GM20431 (cell line): ENCODE data around the gene PPT1.

Source experiments
- in situ Hi-C: fragments of 300-500 bp; cut with MseI, MboI; formaldehyde crosslinking; loops from one replicate; pipeline ENCODE4 v1.15.0; 2020; ENCODE audit warnings: low sequenced_read_pairs; ENCODE audit not compliant: unreplicated experiment

The PPT1 gene

GRCh38 chr1:40058453-40059337 lies 38.4 kb downstream of the PPT1 start:
- in situ Hi-C loops: no loop called here

GRCh38 chr1:40058097-40058452 lies 39.0 kb downstream of the PPT1 start:
- in situ Hi-C loops: no loop called here

- in situ Hi-C loops: no loop called here
Observed at GRCh38 chr1:40057310-40058030, 39.6 kb downstream of the PPT1 start.

- in situ Hi-C loops: no loop called here
Observed at GRCh38 chr1:40056519-40057309, 40.3 kb downstream of the PPT1 start.

- in situ Hi-C loops: no loop called here
Observed at GRCh38 chr1:40053138-40053887, 43.7 kb downstream of the PPT1 start.

- in situ Hi-C loops: no loop called here
Observed at GRCh38 chr1:40050863-40051262, 46.2 kb downstream of the PPT1 start.

- in situ Hi-C loops: no loop called here
Observed at GRCh38 chr1:40049725-40050124, 47.3 kb downstream of the PPT1 start.

- in situ Hi-C loops: no loop called here
Observed at GRCh38 chr1:40047769-40048168, 49.3 kb downstream of the PPT1 start.

- in situ Hi-C loops: no loop called here
Observed at GRCh38 chr1:40047276-40047675, 49.8 kb downstream of the PPT1 start.

GRCh38 chr1:40045766-40046165 lies 51.3 kb downstream of the PPT1 start:
- in situ Hi-C loops: no loop called here

GRCh38 chr1:40045182-40045581 lies 51.9 kb downstream of the PPT1 start:
- in situ Hi-C loops: no loop called here

GRCh38 chr1:40044110-40044509 lies 52.9 kb downstream of the PPT1 start:
- in situ Hi-C loops: no loop called here

- in situ Hi-C loops: no loop called here
Observed at GRCh38 chr1:40042341-40042740, 54.7 kb downstream of the PPT1 start.

- in situ Hi-C loops: no loop called here
Observed at GRCh38 chr1:40041466-40041838, 55.6 kb downstream of the PPT1 start.

- in situ Hi-C loops: no loop called here
Observed at GRCh38 chr1:40040511-40041465, 56.3 kb downstream of the PPT1 start, which contains the start of gene CAP1. Gene CAP1 (plus strand): TSS chr1:40040729. CDS start chr1:40059347, 18,618 bp downstream.

- in situ Hi-C loops: no loop called here
Observed at GRCh38 chr1:40039757-40040510, 57.1 kb downstream of the PPT1 start.

GRCh38 chr1:40039245-40039756 lies 57.8 kb downstream of the PPT1 start:
- in situ Hi-C loops: no loop called here

- in situ Hi-C loops: no loop called here
Observed at GRCh38 chr1:40038697-40039096, 58.4 kb downstream of the PPT1 start.
